ENCODE measurements around the gene FNDC5.

DNA sequence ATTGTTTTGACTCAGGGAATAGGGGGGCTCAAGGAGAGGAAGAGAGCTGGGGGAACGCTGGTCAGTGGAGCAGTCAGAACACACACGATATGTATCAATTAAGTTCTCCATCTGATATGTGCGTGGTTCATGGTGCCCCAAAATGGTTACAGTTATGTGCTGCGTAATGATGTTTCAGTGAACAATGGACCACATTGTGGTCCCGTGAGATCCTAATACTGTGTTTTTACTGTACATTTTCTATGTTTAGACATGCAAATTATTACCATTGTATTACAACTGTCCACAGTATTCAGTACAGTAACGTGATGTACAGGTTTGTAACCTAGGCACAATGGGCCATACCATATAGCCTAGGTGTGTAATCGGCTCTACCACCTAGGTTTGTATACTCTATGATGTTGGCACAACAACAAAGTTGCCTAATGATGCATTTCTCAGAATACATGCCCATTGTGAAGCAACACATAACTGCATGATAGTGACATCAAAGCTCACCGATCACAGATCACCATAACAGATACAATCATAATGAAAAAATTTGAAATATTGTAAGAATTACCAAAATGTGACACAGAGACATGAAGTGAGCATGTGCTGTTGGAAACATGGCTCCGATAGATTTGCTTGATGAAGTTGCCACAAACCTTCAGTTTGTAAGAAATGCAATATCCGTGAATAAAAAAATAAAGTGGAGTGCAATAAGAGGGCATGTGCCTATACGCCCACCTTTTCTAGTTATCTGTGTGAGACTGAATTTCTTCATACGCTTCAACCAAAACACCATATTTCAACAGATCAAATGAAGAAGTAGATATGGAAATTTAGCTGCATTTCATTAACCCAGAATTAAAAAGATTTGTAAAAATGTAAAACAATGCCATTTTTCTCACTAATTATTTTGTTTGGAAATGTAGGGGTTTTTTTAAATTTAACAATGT lies 45.3 kb upstream of the FNDC5 start:
- TF ChIP-seq, protein P1, sequence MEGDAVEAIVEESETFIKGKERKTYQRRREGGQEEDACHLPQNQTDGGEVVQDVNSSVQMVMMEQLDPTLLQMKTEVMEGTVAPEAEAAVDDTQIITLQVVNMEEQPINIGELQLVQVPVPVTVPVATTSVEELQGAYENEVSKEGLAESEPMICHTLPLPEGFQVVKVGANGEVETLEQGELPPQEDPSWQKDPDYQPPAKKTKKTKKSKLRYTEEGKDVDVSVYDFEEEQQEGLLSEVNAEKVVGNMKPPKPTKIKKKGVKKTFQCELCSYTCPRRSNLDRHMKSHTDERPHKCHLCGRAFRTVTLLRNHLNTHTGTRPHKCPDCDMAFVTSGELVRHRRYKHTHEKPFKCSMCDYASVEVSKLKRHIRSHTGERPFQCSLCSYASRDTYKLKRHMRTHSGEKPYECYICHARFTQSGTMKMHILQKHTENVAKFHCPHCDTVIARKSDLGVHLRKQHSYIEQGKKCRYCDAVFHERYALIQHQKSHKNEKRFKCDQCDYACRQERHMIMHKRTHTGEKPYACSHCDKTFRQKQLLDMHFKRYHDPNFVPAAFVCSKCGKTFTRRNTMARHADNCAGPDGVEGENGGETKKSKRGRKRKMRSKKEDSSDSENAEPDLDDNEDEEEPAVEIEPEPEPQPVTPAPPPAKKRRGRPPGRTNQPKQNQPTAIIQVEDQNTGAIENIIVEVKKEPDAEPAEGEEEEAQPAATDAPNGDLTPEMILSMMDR (IDR thresholded peaks at IDR 0.05 in 2 of 3, conservative IDR thresholded peaks at IDR 0.05 in 1 of 3; ENCODE audit: control insufficient read depth in 2 of 3, extremely low read depth in 1 of 3, insufficient read depth in 1 of 3, low read depth in 3 of 3, low read length in 3 of 3): no peak
- no peak for TF ChIP-seq USF1 (IDR thresholded peaks at IDR 0.05; ENCODE audit: borderline replicate concordance, extremely low read length, insufficient read depth, low read depth, low read length)
- no peak for TF ChIP-seq TAF1 (IDR thresholded peaks at IDR 0.05; ENCODE audit: borderline replicate concordance, low read depth, low read length)
- no peak for TF ChIP-seq YY1 (IDR thresholded peaks at IDR 0.05; ENCODE audit: low read depth, low read length)

All from GM12878 (cell line).